NCI-H1694 treated with DMSO at 0.1 percent for 48 hours (cell line): ENCODE results near the gene RAET1E.
"Not testable (repeated sequence)": the region's sequence is repeated elsewhere in the genome, so short reads cannot be mapped to it uniquely, and the experiment has no call there.

Experiments
- DNase-seq: peaks from one replicate; lab custom pipeline; 2025; lab: John Stamatoyannopoulos, UW

Gene RAET1E

GRCh38 chr6:149889326-149889725, 8.6 kb downstream of the RAET1E start:
- DNase-seq, result no peak

GRCh38 chr6:149888659-149889058, 9.3 kb downstream of the RAET1E start:
- DNase-seq, result no peak

GRCh38 chr6:149888093-149888492, 9.8 kb downstream of the RAET1E start:
- no peak for DNase-seq

- DNase-seq, result no peak
These were observed 10.6 kb downstream of the RAET1E start for GRCh38 chr6:149887343-149887742.

- DNase-seq, result no peak
These were observed 12.0 kb downstream of the RAET1E start for GRCh38 chr6:149885888-149886287.

- DNase-seq, result no peak
These were observed 13.3 kb downstream of the RAET1E start for GRCh38 chr6:149884617-149885016.

GRCh38 chr6:149884215-149884614, 13.7 kb downstream of the RAET1E start:
- DNase-seq, result no peak

GRCh38 chr6:149881860-149882259, 16.1 kb downstream of the RAET1E start:
- DNase-seq, result no peak

GRCh38 chr6:149881066-149881766, 16.7 kb downstream of the RAET1E start:
- no peak for DNase-seq

- DNase-seq, result no peak
These were observed 20.3 kb downstream of the RAET1E start for GRCh38 chr6:149877659-149878058.

GRCh38 chr6:149876241-149876933, 21.5 kb downstream of the RAET1E start:
- DNase-seq, result no peak

- no peak for DNase-seq
These were observed 25.7 kb downstream of the RAET1E start for GRCh38 chr6:149872233-149872632.

- DNase-seq, result no peak
These were observed 26.7 kb downstream of the RAET1E start for GRCh38 chr6:149871182-149871581.

GRCh38 chr6:149869275-149869892, 28.5 kb downstream of the RAET1E start:
- no peak for DNase-seq

GRCh38 chr6:149867876-149868640, 29.9 kb downstream of the RAET1E start:
- no peak for DNase-seq

GRCh38 chr6:149864578-149865535, 33.1 kb downstream of the RAET1E start:
- peak; percentile 84 for DNase-seq

GRCh38 chr6:149863698-149864577, 34.0 kb downstream of the RAET1E start, which contains the start of gene LRP11:
Gene LRP11 (minus strand): TSS chr6:149864359. CDS start chr6:149864020, 339 bp downstream.
- DNase-seq, result peak; percentile 51

- DNase-seq, result peak; percentile 10
These were observed 34.8 kb downstream of the RAET1E start for GRCh38 chr6:149862922-149863697.

GRCh38 chr6:149862424-149862738, 35.5 kb downstream of the RAET1E start:
- not testable (repeated sequence) for DNase-seq
